Neutrophil (primary cell): Measurements from ENCODE around the gene TXNDC15.
A peak's percentile ranks its signal among the peaks of the same experiment; 100 is the strongest.
"Not testable (repeated sequence)": the region's sequence is repeated elsewhere in the genome, so short reads cannot be mapped to it uniquely, and the experiment has no call there.

Experiments used
- H3K27ac ChIP-seq: fragments of 200-600 bp; sonication (generic); 2 replicates; pipeline ENCODE4 v1.5.1; 2016; ENCODE audit warnings: mild to moderate bottlenecking, moderate library complexity
- H3K27me3 ChIP-seq: fragments of 200-600 bp; sonication (generic); 2 replicates; pipeline ENCODE4 v1.6.0; 2016; ENCODE audit warnings: mild to moderate bottlenecking
- H3K36me3 ChIP-seq: fragments of 200-600 bp; sonication (generic); 2 replicates; pipeline ENCODE4 v1.5.1; 2017
- H3K4me1 ChIP-seq, 2 experiments: fragments of 200-600 bp in 1 of 2; sonication (generic) in 1 of 2; 1 replicate in 1 of 2; 2 replicates in 1 of 2; pipeline versions ENCODE4 v1.5.1 to v1.6.1; 2013 to 2016; ENCODE audit warnings: low read depth in 1 of 2, low read length in 1 of 2, mild to moderate bottlenecking in 1 of 2, moderate library complexity in 1 of 2; ENCODE audit not compliant: control insufficient read depth in 1 of 2, insufficient read depth in 1 of 2
- H3K4me3 ChIP-seq, 2 experiments: fragments of 200-600 bp in 1 of 2; sonication (generic) in 1 of 2; 1 replicate in 1 of 2; 2 replicates in 1 of 2; pipeline ENCODE4 v1.5.1; 2013 to 2016; ENCODE audit warnings: low read depth in 1 of 2, low read length in 1 of 2, mild to moderate bottlenecking in 1 of 2, moderate library complexity in 1 of 2
- H3K9me3 ChIP-seq: fragments of 200-600 bp; sonication (generic); 2 replicates; pipeline ENCODE4 v1.5.1; 2016
- TF ChIP-seq, protein P1 (sequence below): fragments of 200-600 bp; sonication (generic); IDR thresholded peaks from 2 replicates; pipeline ENCODE4 v1.5.1; 2016; ENCODE audit warnings: antibody characterized with exemption

The TXNDC15 gene

DNA sequence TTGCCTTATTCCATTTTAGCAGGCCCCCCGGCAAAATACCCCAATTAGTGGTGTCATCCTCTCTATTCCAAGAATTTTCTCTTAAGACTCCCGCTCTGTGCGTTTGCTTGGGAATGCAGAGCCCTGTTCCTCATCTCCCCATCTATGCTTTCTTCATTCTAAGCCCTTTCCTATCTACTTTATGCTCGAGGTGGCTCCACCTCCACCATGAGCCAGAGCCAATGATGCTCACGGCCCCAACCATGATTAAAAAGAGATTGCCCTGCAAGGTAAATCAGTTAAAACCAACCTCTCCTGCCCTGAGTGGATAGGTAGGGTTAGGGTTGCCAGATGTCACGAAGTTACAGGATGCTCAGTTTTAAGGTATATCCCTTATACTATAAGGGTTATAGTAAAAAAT, 677 bp upstream of the TXNDC15 start:
- Histone ChIP-seq H3K9me3 (no peaks in the 10 kb centered on the region), H3K27me3 (no peaks in the 10 kb centered on the region), H3K27ac (peak overlapping the region; percentile 91), H3K4me1 (peaks cover 15 to 19% of the 10 kb centered on the region in 2 experiments), H3K36me3 (no peaks in the 10 kb centered on the region), H3K4me3 (peak overlapping the region; percentile 88 to 91)
- TF ChIP-seq, protein P1, sequence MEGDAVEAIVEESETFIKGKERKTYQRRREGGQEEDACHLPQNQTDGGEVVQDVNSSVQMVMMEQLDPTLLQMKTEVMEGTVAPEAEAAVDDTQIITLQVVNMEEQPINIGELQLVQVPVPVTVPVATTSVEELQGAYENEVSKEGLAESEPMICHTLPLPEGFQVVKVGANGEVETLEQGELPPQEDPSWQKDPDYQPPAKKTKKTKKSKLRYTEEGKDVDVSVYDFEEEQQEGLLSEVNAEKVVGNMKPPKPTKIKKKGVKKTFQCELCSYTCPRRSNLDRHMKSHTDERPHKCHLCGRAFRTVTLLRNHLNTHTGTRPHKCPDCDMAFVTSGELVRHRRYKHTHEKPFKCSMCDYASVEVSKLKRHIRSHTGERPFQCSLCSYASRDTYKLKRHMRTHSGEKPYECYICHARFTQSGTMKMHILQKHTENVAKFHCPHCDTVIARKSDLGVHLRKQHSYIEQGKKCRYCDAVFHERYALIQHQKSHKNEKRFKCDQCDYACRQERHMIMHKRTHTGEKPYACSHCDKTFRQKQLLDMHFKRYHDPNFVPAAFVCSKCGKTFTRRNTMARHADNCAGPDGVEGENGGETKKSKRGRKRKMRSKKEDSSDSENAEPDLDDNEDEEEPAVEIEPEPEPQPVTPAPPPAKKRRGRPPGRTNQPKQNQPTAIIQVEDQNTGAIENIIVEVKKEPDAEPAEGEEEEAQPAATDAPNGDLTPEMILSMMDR: no peak

- Histone ChIP-seq H3K4me3 (peak overlapping the region; percentile 88 to 91), H3K9me3 (no peaks in the 10 kb centered on the region), H3K27ac (peak overlapping the region; percentile 91), H3K36me3 (no peaks in the 10 kb centered on the region), H3K4me1 (peaks cover 15 to 19% of the 10 kb centered on the region in 2 experiments), H3K27me3 (no peaks in the 10 kb centered on the region)
- TF ChIP-seq, protein P1: no peak
Observed at GRCh38 chr5:134874831-134875655, 872 bp downstream of the TXNDC15 start.

DNA sequence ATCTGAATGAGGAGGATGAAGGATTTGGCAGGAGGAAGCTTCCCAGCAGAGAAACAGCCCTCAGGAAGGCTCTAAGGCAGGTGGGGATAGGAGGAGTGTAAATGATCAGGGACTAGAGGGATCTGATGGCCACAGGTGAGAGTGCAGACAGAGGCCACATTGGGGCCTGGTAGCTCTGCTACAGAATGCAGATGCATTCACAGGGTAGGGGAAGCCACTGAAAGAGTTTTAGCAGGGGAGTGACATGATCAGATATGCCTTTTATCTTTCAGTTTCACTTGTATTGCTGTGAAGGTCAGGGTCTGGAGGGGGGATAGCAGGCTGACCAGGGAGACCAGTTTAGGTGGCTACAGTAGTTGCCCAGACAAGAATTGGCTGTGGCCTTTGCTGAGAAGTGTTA, 3.0 kb downstream of the TXNDC15 start:
- Histone ChIP-seq H3K27me3 (no peaks in the 10 kb centered on the region), H3K4me1 (peaks cover 15 to 19% of the 10 kb centered on the region in 2 experiments), H3K36me3 (no peaks in the 10 kb centered on the region), H3K27ac (no peak overlapping the region), H3K4me3 (no peak overlapping the region), H3K9me3 (no peaks in the 10 kb centered on the region)
- TF ChIP-seq, protein P1: no peak

DNA sequence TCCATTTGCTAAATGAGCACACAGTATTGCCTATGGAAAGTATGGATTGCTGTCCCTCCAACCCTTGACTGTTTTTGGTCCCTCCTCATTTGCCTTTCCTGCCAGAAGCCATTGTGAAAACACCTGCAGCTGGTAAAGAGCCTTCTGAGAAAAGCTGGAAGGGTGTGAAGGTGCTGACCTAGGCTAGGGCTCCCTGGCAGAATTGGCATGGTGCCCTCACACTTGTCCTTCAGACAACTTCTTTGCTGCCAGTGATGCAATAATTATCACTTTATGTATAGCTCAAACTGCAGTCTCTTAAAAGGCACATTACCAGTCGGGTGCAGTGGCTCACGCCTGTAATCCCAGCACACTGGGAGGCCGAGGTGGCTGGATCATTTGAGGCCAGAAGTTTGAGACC, 4.2 kb downstream of the TXNDC15 start:
- Histone ChIP-seq H3K9me3 (no peaks in the 10 kb centered on the region), H3K4me1 (peaks cover 15 to 19% of the 10 kb centered on the region in 2 experiments)
- TF ChIP-seq, protein P1: no peak

DNA sequence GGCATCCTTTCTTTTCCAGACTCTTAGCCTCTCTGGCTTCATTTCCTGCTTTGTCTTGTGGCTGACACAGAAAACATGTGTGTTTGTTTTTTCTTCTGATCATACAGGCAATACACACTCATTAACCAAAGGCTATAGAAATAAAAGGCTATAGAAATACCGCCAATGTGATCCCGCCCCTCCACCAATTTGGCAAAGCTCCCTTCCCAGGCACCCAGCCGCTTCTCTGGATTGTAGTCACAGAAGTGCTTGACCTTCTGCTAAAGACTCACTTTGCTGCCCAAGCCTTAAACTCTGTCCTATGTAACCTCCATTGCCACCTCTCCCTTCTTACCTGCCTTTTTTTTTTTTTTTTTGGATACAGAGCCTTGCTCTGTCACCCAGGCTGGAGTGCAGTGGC, 5.3 kb downstream of the TXNDC15 start:
- Histone ChIP-seq H3K4me1 (peaks cover 10% of the 10 kb centered on the region in 2 experiments), H3K27ac (no peak overlapping the region), H3K4me3 (no peak overlapping the region), H3K9me3 (no peaks in the 10 kb centered on the region), H3K27me3 (no peaks in the 10 kb centered on the region), H3K36me3 (no peaks in the 10 kb centered on the region)
- TF ChIP-seq, protein P1: no peak

More for the DNA sequence above, 4.2 kb downstream of the TXNDC15 start:
- no peak overlapping the region for H3K27ac ChIP-seq
- H3K4me3 ChIP-seq: no peak overlapping the region
- H3K36me3 ChIP-seq: no peaks in the 10 kb centered on the region
- H3K27me3 ChIP-seq: no peaks in the 10 kb centered on the region

GRCh38 chr5:134880937-134881336, 6.8 kb downstream of the TXNDC15 start:
- not testable (repeated sequence) for H3K4me1 ChIP-seq, H3K36me3 ChIP-seq, H3K4me3 ChIP-seq, H3K27me3 ChIP-seq, H3K9me3 ChIP-seq, H3K27ac ChIP-seq

DNA sequence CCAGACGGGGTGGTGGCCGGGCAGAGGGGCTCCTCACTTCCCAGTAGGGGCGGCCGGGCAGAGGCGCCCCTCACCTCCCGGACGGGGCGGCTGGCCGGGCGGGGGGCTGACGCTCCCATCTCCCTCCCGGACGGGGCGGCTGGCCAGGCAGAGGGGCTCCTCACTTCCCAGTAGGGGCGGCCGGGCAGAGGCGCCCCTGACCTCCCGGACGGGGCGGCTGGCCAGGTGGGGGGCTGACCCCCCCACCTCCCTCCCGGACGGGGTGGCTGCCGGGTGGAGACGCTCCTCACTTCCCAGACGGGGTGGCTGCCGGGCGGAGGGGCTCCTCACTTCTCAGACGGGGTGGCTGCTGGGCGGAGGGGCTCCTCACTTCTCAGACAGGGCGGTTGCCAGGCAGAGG, 7.5 kb downstream of the TXNDC15 start:
- H3K4me1 ChIP-seq, H3K27ac ChIP-seq, H3K36me3 ChIP-seq, H3K9me3 ChIP-seq, H3K4me3 ChIP-seq, H3K27me3 ChIP-seq: not testable (repeated sequence)
